NOMO-1 treated with dmso at 0.1 percent for 144 hours (cell line): Measurements from ENCODE around the gene PARP12.

Experiments used
- DNase-seq: peaks from one replicate; lab custom pipeline; 2025; ENCODE audit not compliant: unreplicated experiment; lab: John Stamatoyannopoulos, UW

The PARP12 gene

DNA sequence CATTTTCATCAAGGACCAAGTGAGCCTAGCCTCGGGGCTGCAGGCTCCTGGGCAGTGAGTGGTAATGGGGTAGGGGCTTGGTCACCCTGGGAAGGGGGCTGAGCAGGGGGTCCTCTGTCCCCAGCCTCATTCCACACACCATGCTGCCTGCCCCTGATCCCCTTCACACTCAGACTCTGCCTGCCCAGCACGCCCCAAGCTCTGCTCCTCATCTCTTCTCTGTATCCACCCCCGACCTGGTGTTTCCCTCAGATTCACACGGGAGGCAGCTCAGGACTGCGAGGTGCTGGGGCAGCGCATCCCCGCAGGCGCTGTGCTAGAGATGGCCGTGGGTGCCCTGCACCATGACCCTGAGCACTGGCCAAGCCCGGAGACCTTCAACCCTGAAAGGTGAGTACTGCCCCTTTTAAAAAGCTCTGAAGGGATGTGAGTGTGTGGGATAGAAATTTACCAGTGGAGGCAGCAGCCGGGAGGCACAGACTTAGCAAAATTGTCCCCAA, 47.2 kb downstream of the PARP12 start:
- DNase-seq = no peak

DNA sequence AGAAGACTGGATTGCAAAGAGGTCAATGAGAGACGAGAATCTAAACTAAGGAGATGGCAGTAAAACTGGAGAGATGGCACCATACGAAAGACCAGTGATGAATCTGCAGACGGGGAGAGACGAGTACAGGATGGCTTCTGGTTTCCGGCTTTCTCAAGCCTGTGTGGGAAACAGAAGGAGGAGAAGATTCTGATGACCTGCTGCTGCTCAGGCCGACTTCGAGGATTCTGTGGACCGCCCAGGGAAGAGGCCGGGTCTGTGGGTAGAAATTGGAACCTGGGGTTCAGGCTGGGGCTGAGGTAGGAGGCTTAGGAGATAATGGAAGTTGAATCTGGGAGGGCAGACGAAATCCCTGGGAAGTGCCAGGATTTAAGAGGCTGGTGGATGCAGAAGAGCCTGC, 48.6 kb downstream of the PARP12 start:
- no peak for DNase-seq

DNA sequence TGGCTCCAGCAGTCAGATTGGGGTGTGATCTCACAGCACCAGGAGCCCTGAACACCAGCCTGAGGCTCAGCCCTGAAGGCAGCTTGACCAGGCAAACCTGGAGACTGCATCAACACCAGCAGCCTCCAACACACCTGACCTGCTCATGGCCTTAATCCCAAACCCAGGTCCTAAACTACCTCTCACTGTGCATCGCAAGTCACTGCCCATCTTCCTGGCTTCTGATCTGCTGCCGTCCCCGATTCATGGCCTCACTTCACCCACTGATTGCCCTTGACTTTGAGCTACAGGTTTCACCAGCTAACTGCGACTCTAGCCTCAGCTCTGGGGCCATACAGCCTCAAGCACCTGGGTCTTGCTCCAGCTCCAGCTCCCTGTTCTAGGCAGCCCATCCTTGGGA, 49.1 kb downstream of the PARP12 start:
- no peak for DNase-seq

DNA sequence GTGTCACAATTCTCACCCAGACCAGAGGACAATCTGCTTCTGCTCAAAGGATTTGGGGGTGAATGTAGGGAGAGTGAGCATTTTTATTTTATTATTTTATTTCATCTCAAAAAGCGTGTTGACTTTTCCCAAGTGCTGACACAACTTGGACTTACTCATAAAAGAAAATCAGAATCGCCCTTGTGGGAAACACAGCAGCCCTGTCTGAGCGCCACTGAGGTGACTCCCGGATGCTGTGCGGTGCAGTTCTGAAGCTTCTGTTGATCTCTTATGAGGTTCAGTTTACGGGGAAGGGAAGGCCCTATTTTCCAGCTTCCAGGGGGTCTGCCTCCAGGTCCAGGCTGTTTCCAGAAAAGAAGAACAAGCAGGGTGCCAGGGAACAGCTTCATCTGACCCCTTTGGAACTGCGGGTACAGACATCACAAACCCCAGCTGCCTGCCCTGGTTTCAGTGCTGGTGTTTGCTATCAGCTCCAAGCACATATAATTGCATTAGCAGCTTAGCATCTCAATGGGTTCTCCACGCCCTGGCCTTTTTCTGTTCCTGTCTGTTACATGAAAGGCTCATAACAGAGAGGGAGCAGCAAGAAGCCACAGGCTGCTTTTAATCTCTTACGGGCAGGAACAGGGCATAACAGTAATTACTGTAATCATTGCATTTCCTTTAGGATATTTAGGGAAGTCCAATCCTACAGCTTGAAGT, 52.4 kb downstream of the PARP12 start:
- no peak for DNase-seq

DNA sequence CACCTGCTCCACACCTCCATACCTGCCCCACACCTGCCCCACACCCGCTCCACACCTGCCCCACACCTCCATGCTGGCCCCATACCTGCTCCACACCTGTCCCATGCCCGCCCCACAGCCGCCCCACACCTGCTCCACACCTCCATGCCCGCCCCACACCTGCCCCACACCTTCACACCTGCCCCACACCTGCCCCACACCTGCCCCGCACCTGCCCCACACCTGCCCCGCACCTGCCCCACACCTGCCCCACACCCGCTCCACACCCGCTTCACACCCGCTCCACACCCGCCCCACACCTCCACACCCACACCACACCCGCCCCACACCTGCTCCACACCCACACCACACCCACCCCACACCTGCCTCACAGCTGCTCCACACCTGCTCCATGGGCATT, 53.0 kb downstream of the PARP12 start:
- no peak for DNase-seq

DNA sequence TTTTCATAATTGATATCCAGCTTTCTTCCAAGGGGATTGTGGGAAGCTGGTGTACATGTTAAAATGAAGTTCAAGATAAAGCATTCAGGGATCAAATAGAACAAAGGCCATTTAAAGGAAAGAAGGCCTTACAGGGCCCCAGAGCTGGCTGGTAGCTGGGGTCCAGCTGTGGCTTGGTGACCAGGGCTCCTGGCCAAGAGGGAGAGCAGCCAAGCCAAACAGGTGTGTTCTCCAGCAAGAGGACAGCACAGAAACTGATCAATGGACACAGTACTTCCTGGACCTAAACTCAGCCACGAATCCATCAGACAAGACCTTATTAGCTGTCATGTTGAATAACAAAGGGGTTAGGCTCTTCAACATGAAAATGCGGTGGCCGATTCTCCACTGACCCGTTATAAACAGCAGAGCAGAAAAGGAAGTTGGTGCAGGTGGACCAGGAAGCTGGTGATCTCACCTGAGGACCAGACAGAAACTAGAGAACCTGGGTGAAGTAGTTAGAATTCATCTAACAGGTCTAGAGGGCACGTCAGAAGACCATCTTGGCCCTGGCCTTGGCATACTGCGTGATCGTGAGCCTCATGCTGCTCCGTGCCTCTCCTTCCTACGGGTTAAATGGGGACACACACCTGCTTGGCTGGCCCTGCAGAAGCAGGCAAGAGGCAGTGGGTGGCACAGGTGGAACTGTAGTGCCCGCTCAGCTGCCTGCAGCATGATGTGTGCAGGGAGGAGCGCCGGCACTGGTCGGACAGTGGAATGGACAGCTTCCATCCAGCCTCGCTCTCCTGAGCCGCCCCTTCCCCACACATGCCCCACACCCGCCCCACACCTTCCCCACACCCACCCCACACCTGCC, 53.8 kb downstream of the PARP12 start:
- no peak for DNase-seq

DNA sequence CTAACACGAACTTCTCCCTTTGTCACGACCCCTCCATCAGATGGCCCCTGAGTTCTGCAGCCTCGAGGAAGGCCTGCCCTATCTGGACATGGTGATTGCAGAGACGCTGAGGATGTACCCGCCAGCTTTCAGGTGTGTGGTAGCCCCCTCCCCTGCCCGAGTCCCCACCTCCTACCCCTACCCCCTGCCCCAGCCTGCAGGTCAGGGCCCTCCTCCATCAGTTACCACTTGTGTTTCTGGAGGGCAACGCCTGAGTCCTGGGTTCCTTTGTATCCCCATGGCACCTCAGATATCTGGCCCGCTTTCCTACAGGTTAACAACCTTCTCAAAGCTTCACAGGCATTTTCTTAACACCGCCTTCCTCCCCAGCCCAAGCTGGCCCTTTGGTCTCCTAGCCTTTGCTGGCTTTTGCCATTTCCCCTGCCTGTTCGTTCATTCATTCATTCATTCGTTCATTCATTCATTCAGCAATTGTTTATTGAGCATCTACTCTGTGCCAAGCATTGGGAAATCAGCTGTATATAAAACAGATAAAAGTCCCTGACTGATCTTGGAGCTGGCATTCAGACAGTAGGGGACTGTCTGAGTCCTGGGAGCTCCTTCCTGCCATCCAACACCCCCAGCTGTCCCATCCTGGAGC, 55.6 kb downstream of the PARP12 start:
- no peak for DNase-seq

DNA sequence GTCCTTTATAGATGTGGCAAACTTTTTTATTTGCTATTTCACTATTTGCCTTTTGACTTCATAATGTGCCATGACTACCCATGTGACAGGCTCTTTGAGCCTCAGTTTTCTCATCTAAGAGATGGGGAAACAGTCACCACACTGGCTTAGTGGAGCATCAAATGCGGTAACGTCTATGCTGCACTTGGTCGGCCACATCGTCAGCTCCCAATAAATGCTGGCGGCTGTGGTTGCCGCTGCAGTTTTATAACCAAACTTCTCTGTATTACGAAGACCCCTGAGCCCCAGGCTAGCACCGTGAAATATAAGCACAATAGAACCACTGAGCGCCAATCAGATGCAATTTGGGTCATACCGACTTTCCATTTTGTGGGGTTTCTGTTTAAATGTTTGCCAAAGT, 56.2 kb downstream of the PARP12 start:
- no peak for DNase-seq

DNA sequence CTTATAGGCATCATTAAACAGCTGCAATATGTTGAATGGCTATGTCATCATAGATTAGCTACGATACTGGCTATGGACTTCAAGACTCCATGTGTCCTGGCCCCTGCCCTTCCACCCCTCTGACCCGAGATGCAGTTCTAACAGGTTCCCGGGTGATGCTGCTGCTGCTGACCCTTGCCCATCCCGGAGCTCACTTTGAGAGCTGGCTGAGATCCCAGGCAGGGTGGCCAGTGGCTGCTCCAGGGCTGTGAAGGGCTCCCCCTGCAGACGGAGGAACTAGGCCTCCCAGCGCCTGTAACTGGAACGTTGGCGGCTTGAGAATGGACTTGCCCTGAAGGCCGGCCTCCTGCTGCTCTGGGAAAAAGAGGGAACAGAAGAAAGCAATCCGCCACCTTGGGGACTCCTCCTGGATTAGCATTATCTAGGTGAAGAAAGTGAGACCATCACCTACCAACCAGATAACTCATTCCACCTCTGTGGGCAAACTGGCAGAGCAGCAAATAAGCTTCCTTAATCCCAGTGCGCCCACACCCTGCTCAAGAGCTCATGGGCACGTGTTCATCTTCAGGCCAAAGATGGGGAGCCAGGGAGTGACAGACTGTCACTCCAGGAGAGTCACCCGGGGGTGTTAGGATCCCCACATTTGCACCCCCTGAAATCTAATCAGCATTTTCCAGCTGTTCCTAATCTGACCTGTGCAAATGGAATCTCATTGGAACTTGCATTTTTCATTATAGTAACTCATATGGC, 56.8 kb downstream of the PARP12 start:
- no peak for DNase-seq

DNA sequence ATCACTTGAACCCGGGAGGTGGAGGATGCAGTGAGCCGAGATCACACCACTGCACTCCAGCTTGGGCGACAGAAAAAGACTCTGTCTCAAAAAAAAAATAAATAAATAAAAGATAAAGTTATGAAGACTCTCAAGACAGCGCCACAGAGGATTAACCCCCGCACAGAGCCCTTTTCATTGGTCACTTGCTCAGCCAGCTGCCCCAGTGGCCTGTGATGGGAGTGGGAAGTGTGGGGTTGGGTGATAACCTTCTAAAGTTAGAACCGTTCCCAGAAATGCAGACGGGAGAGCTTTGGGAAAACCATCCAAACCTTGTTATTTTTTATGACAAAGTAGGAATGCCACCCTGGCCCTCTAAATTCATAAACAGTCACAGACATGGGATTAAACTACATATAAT, 57.4 kb downstream of the PARP12 start:
- DNase-seq = no peak

DNA sequence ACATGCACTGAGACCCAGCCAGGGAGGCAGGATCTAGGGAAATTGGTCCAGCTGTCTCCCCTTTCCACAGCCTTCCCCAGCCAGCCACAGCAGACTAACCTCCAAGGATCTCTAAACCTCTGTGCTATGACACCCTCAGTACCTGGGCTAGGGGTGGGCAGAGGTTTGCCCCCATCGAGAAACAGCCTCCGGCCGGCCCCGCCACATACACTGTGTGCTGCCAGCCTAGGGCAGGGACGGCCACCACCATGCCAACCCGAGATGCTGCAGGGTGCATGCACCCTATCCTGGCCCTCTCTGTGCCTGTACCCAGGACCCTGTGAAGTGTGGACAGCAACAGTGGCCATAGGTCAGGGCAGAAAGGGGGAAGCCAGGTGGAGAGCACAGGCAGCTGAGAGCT, 58.1 kb downstream of the PARP12 start:
- DNase-seq = no peak

DNA sequence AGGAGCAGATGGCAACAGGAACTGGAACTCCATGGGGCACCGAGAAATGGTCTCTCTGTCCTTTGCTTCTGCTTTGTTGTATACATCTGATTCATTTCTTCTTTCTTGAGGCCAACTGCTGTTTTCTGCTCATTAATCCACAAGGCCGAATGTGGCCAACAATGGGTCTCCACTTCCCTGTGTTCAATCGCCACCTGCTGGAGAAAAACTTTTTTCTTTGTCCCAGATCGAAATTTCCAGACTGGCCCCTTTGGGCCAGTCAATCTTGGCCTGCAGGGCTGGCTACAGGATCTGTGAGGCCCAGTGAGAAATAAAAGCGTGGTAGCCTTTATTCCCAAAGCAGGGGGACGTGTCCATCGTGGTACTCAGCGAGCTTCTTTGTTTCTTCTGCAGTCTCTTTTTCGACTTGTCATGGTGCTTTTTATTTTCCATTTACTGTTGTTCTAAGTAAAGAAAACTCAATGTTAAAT, 58.8 kb downstream of the PARP12 start:
- no peak for DNase-seq

DNA sequence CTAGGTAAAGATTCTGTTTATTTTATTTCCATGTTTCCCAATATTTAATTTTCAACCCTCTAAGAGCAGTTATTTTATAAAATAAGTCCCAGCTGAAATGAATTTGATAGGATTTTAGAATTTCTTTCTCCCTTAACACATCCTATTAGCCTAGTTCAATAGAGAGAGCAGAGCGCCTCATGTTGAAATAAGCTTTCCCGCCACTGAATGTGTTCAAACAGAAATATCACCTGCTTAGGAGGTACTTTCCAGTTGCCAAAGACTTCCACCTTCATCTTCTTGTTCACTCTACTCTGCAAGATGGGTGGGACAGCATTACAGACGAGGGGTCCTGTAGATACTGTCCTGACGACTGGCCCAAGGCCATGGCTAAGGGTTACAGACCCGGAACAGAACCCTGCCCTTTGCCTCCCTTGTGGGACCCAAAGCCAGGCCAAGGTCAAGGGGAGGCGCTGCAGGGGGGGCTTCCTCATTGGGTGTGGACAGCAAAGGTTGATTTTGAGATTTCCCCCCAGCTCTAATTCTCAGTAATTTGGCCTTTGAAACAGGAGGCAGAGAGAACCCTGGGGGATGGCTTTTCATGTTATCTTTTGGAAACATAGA, 62.0 kb downstream of the PARP12 start:
- DNase-seq = no peak

DNA sequence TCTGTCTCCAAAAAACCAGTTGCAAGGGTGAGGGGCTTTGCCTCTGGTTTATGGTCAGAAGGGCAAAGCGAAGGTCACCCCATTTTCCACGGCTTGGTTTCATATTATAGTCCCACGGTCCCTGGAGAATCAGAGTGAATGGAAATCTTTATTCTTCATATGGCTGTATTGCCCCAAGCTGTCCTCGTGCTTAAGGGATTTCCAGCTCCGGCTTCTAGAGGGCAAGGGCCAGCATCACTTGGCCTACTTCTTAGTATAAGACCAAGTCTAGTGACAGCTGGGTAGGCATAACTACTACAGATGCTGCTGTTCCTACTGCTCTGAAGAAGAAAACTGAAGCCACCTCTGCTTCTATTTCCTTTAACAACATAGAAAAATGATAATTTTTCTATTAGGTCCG, 63.2 kb downstream of the PARP12 start:
- no peak for DNase-seq

DNA sequence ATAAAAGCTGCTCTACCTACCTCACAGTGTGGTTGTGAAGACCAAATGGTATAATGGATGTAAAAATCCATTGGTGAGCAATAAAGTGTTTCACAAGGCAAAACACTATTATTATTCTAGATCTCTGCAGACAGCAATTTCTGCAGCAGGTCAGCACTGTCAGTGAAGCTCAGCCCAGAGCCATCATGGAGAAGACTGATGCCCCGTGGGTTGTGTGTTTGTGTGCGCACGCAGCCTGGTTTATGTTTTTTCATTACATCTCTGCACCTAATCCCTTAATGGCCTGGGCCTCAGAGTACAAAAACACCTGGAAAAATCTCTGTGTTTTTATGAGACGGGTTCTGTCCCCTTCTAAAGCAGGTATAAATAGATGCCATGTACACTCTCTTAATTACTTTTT, 64.2 kb downstream of the PARP12 start:
- no peak for DNase-seq

DNA sequence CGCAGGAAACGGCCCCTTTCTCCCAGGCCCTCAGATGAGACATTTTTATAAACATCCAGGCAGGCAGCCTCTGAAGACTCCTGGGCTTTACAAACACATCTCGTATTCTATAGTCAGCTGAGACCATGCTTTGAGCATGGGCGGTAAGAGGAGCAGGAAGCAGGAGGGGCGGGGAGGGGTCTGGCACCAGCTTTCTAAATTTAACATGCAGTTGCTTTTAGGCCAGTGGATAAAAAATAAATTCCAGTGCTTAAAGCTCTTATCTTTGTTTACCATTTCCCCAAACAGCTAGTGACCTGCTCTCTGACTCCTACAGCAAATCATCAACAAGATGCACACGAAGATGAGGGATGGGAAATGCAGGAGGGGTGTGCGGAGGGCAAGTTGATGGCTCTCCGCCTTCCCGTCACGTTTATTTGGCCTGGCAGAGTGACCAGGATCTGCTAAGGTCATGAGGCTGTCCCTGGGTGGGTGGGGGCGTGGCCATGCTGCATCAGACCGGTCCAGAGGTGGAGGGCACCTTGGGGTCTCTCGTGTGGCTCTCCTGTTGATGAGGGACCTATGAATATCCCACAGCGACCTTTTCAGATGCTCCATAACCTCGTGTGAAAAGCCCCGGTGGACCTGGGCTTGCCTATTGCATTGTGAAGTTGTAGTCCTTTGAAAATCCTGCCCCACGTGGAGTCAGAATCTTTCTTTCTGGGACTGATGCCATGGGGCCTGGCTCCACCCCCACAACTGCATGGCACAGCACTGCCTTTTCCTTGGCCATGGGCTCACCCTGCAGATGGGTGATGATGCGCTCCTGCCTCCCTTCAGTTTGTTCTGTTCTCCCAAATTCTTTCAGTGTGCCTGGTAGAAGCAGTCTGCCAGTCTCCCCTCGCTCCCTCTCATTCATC, 67.5 kb downstream of the PARP12 start:
- DNase-seq = no peak

DNA sequence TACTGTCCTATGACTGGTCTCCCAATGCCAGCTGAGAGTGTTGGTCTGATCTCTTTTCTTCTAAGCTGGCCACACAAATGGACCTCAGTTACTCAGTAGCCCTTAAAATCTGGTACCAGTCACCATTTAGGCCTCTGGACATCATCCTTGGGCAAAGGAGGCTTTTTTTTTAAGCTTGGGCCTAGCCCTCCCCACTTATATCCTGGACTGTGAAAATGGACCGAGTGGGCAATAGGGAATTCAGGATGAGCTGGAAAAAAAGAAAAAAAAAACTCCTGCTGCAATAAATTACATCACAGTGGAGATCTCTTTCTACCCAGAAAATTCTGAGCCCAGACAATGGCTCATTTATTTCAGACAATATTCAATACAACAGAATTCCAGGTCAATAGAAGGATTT, 68.4 kb downstream of the PARP12 start:
- DNase-seq = no peak

DNA sequence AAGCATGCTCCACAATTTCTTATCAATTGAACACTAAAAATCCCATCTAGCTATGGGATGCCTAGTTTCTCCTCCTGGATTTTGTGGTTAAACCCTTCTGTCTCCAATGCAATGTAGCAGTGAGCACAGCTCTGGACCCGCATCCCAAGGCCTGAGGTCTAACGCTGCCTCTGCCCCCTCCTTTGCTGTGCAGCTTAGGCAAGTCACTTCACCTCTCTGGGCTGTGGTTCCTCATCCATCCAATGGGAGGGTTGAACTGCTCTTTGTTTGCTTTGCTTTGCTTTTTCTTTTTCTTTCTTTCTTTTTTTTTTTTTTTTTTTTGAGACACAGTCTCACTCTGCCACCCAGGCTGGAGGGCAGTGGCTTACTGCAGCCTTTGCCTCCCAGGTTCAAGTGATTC, 69.2 kb downstream of the PARP12 start:
- DNase-seq = no peak

DNA sequence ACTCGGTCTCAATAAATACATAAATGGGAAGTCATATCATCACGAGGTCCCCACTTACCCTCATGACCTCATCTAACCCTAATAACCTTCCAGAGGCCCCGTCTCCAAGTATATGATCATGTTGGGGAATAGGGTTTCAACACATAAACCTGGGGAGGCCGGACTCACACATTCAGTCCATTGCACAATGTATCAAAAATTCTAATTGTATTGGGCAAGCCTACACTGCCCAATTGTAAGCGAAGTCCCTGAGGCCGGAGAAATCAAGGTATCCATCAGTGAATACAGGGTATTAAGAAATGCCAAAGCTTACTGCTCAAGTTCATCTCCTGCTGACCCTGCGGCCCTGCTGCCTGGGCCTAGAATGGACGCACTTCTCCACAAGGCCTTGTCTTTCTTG, 69.6 kb downstream of the PARP12 start:
- DNase-seq = no peak
